Stimulated activated CD4-positive, alpha-beta T cell treated with anti-CD3 and anti-CD28 coated beads, Interleukin-2, amount 100 ng/mL, for 4 hours (primary cell): ENCODE measurements around the gene TYK2.
"Not testable (repeated sequence)": the region's sequence is repeated elsewhere in the genome, so short reads cannot be mapped to it uniquely, and the experiment has no call there.

Source experiments
- DNase-seq: peaks from one replicate; pipeline ENCODE4 v3.0.0-alpha.2; 2020; ENCODE audit warnings: low read depth

TYK2 gene

DNA sequence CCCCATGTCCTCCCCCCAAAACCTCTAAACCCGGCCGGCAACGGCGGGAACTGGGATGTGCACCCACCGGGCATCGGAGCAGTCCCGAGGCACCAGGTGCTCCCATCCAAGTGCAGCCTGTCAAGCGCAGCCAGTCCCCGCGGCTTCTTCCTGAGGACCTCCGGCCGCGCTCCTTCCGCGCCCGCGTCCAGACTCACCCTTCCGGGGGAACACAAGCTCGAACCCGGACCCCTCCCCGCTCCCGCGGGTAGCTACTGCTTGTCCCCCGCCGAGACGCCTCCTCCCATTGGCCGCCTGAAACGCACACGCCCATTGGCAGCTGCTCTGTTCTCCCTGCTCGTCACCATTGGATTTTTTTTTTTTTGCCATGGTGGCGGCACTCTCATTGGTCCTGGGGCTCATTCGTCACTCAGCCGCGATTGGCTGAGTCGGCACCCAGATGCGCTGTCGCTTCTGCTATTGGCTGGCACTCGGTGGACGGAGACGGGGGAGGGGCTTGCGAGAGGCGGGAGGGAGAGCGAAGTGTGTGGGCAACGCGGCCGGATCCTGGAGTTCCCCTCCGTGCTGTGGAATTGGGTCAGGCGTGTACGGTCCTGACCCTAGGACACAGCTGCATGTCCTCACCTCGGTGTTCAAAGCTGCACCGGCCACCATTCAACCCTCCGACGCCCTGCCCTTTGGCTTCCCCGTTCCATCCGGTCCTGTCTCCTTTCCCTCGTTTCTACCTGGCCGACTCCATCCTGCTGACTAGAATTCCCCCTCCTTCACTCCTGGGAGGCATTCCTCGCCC, at the start of gene TYK2:
TYK2 (minus strand) TSS at position 260 of the 790 bp plus-strand sequence. CDS start 2,166 bp downstream, outside the sequence.
- peak; percentile 93 for DNase-seq

DNA sequence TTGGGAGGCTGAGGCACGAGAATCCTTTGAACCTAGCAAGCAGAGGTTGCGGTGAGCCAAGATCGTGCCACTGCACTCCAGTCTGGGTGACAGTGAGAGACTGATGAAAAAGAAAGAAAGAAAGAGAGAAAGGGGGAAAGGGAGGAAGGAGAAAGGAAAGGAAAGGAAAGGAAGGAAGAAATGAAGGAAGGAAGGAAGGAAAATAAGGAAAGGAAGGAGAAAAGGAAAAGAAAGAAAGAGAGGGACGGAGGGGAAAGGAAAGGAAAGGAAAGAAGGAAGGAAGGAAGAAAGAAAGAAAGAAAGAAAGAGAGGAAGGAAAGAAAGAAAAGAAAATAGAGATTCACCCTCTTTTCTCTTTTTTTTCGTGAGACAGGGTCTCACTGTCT, 48.6 kb upstream of the TYK2 start:
- DNase-seq: no peak

DNA sequence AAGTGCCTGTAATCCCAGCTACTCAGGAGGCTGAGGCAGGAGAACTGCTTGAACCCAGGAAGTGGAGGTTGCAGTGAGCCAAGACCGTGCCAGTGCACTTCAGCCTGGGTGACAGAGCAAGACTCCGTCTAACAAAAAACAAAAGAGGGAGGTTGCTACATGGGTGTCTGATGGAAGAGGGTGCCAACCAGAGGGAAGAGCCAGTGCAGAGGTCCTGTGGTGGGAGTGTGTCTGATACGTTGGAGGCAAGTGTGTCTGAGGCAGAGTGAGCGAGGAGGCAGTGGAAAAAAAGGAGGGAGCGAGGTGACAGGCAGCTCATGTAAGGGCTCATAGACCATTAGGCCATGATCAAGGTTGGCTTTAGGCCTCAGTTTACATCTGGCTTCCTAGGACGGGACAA, 46.8 kb upstream of the TYK2 start:
- DNase-seq: no peak

DNA sequence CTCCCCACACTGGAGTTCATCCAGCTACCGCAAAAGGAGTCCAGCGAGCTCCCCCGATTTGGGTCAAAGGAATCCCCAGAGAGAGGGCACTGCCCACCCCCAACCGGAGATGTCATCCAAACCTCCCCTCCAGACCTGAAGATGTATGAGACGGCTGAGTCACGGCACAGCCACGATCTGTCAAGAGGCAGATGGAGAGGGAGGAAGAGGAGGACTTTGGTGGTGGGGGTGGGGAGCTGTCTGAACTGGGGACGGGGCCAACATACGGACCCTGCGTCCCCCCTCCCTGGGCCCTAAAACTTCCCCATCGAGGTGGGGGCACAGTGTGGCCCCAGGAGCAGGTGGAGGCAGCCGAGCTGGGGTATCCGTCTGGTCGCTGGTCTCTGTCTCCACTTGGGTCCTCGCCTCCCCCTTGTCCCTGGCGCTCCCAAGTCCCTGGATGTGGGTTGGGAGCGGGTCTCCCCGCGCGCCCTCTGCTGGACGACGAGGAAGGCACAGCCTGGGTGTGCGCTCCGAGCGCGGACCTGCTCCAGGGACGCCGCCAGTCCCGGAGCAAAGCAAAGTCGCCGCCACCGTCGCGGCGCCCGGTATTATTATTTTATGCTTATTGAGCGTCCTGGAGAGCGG, 43.8 kb upstream of the TYK2 start:
- DNase-seq: no peak

DNA sequence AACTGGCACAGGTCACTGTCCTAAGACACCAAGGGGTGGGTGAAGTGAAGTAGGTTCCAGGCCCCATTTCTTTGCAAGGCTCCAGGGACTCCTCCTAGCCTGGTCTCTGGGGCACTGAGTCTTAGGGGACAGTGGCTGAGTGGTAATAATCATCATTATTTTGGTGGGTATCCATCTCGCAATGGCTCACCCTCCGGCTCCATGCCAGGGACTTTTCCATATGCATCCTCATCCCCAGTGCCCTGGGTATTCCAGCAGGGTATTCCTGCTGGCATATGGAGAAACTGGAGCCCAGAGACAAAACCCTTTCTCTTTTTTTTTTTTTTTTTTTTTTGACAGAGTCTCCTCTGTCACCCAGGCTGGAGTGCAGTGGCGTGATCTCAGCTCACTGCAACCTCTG, 42.5 kb upstream of the TYK2 start:
- no peak for DNase-seq

DNA sequence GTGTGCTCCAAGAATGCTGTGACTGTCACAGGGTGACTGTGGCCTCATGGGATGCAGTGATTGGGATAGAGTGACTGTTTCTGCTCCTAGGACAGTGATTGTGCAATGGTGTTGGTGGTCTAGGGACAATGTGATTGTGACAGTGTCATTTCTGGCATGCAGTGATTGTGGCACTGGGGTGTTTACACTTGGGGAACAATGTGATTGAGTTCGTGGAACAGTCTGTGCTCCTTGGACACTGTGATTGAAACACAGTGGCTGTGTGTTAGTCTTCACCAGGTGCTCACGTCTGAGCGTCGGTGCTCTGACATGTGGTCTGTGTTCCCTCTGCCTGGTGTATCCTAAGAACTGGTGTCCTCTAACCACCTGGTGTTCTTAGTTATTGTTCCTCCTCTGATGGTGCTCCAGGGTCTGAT, 41.7 kb upstream of the TYK2 start:
- no peak for DNase-seq

DNA sequence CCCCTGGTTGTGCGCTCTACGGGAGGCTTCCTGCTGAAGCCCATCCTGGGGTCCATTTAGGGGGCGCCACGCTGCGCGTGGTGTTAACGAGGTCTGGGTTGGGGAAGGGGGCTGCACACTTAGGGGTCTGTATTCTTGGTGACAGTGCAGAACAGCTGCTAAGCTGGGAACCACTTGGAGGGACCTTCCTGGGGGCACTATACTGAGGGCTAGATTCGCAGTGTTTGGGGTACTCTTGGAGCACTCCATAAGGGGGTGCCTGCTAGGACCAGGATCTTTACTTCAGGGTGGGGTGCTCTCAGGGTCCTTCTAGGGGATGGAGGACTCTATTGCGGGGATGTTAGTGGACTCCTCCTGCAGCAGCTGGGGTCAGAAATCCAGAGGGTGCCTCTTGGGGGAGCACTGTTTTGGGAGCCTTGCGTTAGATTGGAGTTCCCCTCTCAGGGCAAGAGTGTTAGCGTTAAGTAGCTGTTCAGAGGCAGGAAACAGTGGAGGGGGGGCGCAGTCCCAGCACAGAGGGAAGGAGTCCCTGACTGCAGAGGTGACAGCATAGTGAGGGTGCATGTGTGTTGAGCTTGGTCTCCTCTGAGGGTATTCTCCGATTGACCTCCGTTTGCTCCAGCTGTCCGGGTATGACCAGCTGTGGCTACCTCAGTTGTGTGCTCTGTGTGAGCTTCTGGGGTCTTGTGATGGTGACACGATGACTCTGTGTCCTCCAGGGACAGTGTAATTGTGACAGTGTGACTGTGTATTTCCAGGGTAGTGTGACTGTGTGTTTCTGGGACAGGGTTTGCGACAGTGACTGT, 41.1 kb upstream of the TYK2 start:
- no peak for DNase-seq

DNA sequence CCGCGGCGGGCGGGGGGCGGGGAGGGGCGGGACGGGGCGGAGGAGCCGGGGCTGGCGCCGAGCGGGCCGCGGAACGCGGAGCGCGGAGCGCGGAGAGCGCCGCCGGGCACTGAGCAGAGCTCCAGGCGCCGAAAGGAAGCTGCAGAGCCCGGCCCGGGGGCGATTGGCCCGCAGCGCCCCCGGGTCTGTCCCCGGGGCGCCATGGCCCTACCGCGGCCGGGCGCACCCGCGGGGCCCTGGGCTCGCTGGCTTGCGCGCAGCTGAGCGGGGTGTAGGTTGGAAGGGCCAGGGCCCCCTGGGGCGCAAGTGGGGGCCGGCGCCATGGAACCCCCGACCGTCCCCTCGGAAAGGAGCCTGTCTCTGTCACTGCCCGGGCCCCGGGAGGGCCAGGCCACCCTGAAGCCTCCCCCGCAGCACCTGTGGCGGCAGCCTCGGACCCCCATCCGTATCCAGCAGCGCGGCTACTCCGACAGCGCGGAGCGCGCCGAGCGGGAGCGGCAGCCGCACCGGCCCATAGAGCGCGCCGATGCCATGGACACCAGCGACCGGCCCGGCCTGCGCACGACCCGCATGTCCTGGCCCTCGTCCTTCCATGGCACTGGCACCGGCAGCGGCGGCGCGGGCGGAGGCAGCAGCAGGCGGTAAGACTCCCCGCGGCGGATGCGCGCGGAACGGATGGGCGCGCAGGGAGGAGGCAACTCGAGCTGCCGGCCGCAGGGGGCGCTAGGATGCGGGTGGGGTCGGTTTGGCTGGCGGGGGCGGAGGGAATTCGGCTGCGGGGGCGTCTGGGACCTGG, 40.3 kb upstream of the TYK2 start, which contains the start of gene PDE4A:
PDE4A (plus strand) TSS at position 95 of the 796 bp plus-strand sequence; CDS start at position 322, 227 bp downstream.
- DNase-seq: no peak

DNA sequence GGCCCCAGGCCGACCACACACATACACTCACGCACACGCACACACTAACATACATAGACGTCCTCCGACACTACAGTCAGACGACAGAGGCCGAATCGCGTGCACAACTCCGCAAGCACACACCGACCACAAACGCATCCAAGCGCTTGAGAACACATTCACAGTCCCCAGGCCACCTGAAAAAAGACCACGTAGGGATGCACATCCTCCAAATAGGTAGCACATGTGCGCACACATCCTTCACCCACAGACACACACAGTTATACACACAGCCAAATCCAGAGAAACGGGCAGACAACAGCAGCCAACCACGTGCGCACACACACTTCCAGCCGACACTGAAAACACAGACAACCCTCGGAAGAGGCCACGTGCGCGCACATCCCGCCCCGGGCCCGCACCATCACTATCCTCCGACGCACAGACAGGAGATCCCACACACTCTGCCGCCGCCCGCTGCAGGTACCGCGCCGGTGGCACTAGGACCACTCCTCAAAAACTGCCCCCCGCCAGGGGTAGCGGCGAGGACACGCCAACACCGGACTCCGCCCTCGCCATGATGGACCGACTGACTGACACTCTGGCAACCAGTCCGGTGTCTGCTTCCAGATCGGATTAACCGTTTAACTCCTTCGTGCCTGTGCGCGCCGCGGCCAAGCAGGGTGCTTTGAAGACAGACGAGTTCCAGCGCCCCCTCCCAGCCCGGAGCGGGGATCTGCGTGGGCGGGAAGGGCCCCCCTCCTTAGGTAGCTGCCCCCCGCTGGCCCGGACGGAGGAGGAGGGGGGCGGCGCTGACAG, 39.5 kb upstream of the TYK2 start:
- no peak for DNase-seq

DNA sequence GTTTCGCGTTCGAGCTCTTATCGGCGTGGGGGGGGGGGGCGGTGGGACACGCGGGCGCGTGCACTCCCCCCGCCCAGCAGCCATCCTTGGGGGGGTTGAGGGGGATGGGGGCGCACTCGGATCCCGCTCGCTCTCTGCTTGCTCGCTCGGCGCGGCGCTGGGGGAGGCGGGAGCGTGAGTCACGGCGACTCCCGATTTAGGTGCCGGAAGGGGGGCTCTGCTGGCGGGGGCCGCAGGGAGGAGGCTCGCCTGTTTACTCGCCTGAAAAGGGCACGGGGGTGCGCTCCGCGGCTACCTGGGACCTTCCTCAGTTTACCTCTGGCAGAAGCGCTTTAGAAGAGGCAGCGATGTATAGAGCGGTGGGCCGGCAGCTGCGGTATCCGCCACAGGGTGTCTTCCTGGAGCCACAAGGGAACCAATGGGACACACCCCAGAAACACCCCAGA, 38.9 kb upstream of the TYK2 start:
- no peak for DNase-seq

DNA sequence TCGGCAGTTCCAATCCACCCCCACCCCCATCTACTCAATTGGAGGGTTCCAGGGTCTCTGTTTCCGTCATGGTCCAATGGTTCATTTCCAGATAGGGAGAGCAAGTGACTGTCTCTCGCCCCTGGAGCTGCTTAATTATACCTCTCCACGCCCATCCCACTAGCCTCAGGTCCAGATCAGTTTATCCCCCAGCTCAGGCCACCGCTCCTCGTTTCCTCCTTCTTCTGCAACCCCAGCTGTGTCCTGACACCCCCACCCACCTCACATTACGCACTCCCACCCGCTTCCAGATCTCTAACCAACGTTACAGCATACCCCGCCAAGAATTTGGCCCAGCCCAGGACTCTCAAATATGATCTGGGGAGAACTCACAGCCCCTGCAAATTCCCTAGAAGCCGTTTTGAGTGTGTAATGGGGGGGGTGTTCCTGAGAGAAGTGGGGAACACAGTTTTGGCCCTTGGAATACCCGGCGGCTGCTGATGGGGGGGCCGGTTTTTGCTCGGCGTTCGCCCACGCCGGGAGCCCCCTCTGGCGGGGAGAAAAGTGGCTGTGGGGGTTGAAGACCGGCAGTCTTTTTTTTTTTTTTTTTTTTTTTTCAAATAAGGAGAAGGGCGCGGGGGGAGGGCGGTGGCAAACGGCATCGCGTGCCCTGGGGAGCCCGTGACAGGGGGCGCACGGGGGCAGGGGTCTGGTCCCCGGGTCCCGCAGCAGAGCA, 38.3 kb upstream of the TYK2 start:
- no peak for DNase-seq

DNA sequence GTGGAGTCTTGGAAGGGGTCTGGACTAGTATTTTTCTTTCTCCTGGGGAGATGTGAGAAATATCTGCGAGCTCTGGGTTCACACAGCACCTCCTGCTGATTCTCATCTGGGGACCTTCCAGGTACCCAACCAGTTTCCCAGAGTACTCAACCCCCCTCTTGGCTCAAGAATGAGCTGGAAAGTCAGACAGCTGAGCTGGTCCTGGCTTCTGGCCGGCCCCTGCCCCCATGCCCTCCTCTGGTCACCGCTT, 37.8 kb upstream of the TYK2 start:
- DNase-seq: no peak

DNA sequence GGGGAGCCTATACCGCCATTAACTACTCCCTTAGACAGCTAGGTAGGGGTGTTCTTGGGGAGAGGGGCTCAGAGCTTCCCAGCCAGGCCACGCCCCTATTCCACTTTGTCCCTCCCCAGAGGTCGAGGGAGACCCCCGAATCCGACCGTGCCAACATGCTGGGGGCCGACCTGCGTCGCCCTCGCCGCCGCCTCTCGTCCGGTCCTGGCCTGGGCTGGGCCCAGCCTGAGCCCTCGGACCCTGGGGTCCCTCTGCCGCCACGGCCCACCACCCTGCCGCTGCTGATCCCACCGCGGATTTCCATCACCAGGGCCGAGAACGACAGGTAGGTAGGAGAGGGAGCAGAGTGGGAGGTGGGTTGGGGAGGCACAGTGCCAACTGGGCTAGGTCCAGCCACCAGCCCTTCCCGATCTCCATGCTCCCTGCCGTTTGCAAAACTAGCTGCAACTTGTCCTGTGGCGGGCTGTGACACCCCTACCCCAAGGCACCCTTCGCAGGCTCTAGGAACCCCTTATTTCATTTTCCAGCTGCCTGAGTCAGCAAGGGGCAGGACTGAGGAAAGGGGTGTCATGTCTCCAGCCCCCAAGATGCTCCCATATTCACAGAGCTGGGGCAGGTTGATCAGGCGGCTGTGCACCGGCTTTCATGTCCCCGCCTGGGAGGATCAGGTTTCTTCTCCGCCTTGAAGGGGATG, 37.3 kb upstream of the TYK2 start:
- no peak for DNase-seq

DNA sequence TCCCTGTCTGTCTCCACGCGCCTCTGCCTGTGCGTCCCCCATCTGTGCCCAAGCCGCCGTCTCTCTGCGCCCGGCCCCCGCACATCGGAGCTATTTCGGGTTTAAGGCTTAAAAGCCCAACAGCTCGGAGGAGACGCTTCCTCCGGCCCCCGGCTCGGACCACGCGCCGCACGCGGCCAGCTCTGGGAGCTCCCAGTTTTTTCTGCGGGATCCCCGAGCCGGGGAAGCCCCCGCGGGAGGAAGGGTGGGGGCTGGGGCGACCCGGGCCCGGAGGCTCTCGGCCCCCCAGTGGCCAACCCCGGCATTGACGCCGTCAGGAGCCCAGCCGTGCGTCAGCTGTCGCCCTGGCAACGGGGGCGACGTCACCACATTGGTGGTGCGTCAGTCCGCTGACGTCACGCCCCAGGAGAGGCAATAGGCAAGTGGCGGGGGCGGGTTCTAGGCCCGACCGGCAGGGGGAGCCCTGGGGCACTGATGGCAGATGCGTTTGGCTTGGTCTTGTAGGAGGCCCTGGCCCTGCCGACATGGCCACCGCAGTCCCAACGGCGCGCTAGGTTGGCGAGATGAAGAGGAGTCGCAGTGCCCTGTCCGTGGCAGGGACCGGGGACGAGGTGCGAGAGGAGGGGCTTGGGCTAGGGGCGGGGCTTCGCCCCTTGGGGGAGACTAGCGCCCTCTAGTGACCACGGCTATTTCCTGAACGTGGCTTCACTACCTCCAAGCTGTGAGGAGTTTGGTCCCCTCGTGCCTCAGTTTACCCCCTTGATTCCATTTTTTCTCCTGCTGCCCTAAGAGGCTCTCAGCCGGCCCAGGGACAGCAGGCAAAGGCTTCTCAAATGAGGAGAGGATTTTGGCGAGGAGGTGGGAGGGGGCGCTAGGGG, 36.2 kb upstream of the TYK2 start:
- peak; percentile 87 for DNase-seq

DNA sequence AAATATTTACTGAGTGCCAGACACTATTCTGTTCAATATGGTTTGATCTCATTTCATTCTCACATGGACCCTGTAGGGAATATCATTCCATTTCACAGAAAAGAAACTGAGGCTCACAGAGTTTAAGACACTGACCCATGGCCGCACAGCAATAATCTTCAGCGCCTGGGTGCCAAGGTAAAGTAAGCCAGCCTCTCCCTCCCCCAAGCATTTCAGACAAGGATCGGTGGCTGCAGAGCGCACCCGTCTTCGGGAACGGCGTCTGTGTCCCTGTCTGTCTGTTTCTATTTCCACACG, 35.7 kb upstream of the TYK2 start:
- no peak for DNase-seq

DNA sequence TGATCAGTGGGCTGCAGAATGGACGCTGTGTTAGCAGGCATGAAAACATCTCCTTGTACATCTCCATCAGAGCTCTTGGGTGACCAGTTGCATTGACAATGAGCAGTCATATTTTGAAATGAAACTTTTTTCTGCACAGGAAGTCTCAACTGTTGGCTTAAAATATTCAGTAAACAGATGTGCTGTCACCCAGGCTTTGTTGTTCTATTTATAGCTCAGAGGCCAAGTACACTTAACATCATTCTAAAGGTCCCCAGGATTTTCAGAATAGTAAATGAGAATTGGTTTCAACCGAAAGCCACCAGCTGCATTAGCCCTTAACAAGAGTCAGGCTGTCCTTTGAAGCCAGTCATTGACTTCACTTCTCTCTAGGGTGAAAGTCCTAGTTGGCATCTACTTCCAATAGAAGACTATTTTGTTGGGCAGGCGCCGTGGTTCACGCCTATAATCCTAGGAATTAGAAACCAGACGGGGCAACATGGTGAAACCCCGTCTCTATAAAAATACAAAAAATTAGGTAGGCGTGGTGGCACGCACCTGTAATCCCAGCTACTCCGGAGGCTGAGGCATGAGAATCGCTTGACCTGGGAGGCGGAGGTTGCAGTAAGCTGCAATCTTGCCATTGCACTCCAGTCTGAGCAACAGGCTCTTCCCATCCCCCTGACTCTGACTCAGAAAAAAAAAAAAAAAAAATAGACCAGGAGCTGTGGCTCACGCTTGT, 32.0 kb upstream of the TYK2 start:
- DNase-seq: no peak

DNA sequence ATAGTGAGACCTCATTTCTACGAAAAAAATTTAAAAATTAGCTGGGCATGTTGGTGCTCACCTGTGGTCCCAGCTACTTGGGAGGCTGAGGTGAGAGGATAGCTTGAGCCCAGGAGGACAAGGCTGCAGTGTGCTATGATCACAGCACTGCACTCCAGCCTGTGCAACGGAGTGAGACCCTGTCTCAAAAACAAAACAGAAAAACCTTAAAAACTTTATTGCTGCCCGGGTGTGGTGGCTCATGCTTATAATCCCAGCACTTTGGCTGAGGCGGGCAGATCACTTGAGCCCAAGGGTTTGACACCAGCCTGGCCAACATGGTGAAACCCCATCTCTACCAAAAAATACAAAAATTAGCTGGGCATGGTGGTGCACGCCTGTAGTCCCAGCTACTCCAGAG, 30.9 kb upstream of the TYK2 start:
- DNase-seq: not testable (repeated sequence)

DNA sequence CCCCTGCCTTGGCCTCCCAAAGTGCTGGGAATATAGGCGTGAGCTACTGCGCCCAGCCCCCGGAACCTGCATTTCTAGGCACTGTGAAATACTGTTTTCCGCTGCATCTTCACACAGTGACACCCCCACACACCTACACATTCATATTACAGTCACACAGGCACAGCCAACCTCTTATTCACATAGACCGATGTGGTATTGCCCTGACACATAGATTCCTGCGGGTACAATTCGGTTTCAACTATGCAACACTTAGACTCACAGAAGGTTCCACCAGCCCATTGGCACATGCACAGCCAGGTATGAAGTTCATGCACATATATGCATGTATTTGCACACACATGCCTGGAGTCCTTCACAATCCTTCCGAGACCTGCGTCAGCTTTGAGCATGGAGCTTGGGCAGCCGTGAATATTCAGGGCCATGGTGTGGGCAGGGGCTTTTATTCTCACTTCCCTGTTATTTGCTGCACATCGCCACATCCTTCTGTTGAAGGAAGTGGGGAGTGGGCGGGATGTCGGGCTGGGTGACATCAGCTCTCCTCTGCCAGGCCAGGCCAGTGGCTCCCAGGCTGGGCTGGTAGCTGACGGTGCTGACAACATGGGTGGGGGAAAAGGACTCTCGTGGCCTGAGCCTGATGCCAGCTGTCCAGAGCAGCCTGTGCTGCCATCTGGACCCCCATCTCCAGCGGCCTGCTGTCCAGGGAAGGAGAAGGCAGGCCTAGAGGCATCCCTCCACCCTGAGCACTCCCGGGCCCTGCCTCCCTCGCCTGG, 28.3 kb upstream of the TYK2 start:
- DNase-seq: peak; percentile 62
